Fibroblast of lung (primary cell): ENCODE results near the gene L2HGDH.

Experiments used
- CTCF ChIP-seq, 2 donors: IDR thresholded peaks in 1 of 2; conservative IDR thresholded peaks in 1 of 2; 1 replicate in 1 of 2; 2 replicates in 1 of 2; pipeline ENCODE4 v1.5.1; 2011 to 2012; ENCODE audit warnings: low read length in 2 of 2, control low read depth in 1 of 2, inconsistent platforms in 1 of 2, low read depth in 1 of 2, mild to moderate bottlenecking in 1 of 2
- EZH2 ChIP-seq: IDR thresholded peaks from 2 replicates; pipeline ENCODE4 v1.5.1; 2012; ENCODE audit warnings: low read length, control low read depth, mild to moderate bottlenecking; ENCODE audit errors: missing control alignments

- no peak for TF ChIP-seq CTCF (conservative IDR thresholded peaks at IDR 0.05 in 1 of 2, IDR thresholded peaks at IDR 0.05 in 1 of 2; ENCODE audit: low read depth in 1 of 2, low read length in 2 of 2)
- TF ChIP-seq EZH2: no peak
Measured at GRCh38 chr14:50233166-50233950, 78.7 kb downstream of the L2HGDH start.
